ENCODE results near the gene TMC7. TPM values are rescaled to one million over a fixed set of nuclear protein-coding genes. Genes with fewer than 3 reads are reported as not detected.

The TMC7 gene
- total RNA-seq, 1 donor from 2014 or later, result 1.1 TPM

GRCh38 chr16:19011169-19011731, 27.5 kb downstream of the TMC7 start:
- intact Hi-C loops (cut with micrococcal nuclease), result no loop called here
- no peak for ATAC-seq
- DNase-seq, result no peak

- DNase-seq, result no peak
- no peak for ATAC-seq
- intact Hi-C loops (cut with micrococcal nuclease), result no loop called here
Measured at GRCh38 chr16:19014461-19014860, 30.7 kb downstream of the TMC7 start.

DNA sequence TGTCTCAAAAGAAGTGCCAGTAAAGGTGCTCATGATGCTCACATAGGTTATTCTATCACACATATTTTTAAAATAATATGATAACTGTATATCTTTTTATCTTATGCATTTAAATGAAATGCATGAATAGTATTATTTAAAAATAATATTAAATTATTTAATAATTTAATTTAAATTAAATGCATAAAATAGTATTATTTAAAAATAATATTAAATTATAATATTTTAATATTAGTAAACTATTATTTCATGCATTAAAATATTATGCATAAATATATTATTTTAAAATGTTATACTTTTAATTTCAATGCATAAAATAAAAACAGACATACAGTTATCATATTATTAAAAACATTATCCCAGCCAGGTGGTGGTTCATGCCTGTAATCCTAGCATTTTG, 33.4 kb downstream of the TMC7 start:
- intact Hi-C loops (cut with micrococcal nuclease), result no loop called here
- ATAC-seq (no peak), DNase-seq (no peak)

- ATAC-seq, result no peak
- intact Hi-C loops (cut with micrococcal nuclease), result no loop called here
- DNase-seq, result no peak
Measured at GRCh38 chr16:19020689-19021088, 37.0 kb downstream of the TMC7 start.

DNA sequence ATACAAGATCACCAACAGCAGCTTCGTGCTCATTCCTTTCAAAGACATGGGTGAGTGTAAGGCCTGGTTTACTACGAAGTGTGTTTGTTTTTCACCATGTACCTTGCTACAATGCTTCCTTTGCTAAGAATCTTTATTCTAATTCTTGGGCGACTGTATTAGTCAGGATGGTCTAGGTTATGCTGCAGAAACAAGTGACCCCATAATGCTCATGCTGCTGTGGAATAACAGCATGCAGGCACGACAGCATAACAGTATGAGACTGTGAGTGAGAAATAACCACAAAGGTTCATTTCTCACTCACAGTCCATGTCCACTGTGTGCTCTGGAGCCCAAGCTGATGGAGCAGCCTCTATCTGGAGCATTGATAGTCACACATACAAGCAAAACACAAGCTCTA, 38.0 kb downstream of the TMC7 start:
- no peak for DNase-seq
- intact Hi-C loops (cut with micrococcal nuclease), result no loop called here
- ATAC-seq, result no peak

DNA sequence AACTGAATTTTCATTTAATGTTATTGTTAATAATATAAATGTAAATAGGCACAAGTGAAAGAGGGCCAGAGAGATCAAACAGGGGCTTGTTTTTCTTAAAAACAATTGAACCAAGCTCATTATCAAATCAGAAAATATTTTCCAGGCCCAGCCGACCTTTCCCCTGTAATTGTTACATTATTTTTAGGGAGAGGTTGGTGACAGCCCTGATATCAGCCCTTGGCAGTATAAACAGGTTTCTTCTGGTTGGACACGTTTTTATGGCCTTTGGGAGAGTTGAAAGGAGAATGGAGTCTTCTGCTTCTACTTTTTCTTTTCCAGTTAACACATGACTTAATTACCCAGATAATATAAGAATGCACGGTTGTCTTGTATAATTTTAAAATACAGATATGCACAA, 43.7 kb downstream of the TMC7 start:
- no peak for DNase-seq
- peak; percentile 27 for ATAC-seq
- intact Hi-C loops (cut with micrococcal nuclease), result no loop called here

DNA sequence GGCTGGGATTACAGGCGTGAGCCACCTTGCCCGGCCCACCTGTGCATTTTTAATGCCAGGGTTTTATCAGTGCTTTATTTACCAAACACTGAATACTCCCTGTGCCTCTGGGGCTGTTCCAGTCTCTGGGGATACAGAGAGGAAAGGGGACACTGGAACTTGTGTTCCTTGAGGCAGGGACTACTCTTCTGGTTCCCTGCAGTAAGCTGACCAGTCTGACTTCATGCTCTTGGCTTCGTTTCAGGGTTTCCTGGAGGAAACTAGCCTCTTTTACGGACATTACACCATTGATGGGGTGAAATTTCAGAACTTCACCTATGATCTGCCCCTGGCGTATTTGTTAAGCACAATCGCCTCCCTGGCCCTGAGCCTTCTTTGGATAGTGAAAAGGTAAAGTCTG, 46.2 kb downstream of the TMC7 start:
- peak; percentile 60 for ATAC-seq
- intact Hi-C loops (cut with micrococcal nuclease), result no loop called here
- no peak for DNase-seq

DNA sequence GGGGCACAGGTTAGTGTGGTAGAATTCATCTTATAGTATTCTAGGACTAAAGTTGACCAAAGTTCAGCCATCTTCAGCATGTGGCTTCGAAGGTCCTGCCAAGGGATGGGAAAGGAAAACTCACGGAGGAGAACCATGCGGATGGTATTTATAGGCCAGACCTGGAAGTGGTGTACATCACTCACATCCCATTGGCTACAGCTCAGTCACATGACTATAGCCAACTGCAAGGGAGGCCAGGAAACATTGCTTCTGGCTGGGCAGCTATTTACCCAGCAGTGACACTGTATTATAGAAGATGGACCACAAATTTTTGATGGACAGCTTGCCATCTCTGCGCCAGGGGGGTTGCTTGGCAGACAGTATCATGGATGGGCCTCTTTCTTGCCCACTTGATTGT, 48.0 kb downstream of the TMC7 start:
- intact Hi-C loops (cut with micrococcal nuclease), result no loop called here

DNA sequence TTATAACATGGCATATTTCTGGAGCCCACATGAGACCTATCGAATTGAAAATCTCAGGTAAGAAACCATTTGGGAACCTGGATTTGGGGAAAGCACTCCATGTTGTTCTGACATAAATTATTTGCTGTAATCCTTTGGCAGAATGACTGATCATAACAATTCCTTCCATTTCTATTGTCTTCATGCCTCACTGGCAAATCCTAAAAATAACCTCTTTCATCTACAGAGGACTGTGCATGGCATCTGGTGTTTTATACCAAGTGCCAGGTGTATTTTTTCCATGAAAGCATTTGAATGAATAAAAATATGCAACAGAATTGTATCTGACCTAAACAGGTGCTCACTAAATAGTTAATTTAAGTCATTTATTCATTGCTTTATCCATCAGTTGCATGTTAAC, 50.0 kb downstream of the TMC7 start:
- DNase-seq, result no peak
- no peak for ATAC-seq
- intact Hi-C loops (cut with micrococcal nuclease), result no loop called here

More for the DNA sequence above, 48.0 kb downstream of the TMC7 start:
- no peak for DNase-seq
- ATAC-seq, result no peak

- no peak for ATAC-seq
- DNase-seq, result no peak
- intact Hi-C loops (cut with micrococcal nuclease), result no loop called here
Measured at GRCh38 chr16:19040400-19040799, 56.7 kb downstream of the TMC7 start.

DNA sequence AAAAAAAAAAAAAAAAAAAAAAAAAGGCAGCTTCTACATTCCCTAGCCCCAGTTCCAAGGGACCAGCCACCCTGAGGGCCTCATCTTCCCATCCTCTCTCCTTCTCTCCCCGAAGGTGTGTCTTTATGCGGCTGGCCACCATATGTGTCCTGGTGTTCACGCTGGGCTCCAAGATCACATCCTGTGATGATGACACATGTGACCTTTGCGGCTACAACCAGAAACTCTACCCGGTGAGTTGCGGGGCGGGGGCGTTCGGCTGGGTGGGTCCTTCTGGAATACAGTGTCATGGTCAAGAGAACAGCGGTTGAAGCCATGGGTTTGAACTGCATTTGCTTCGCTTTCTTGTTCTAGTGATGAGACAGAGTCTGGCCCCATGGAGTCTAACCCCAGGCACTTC, 61.0 kb downstream of the TMC7 start:
- no peak for DNase-seq
- ATAC-seq, result no peak
- intact Hi-C loops (cut with micrococcal nuclease), result no loop called here

DNA sequence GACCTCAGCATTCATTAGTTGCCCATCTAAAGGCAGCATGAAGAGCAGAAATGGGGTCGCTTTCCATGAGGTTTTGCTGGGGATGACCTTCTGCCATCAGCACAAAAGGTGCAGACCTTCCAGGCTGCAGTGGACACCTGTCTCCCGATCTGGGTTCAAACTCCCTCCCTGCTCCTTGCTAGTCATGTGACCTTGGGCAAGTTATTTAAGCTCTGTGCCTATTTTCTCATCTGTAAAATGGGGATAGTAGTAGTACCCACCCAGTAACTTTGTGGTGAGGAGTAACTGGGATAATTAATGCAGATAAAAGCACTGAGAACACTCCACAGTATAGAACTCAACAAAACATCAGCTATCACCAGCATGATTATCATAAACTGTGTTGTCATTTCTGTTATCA, 62.3 kb downstream of the TMC7 start:
- DNase-seq (no peak), ATAC-seq (no peak)
- intact Hi-C loops (cut with micrococcal nuclease), result no loop called here

- intact Hi-C loops (cut with micrococcal nuclease), result no loop called here
- DNase-seq (no peak), ATAC-seq (no peak)
Measured at GRCh38 chr16:19062706-19063105, 79.0 kb downstream of the TMC7 start.

GRCh38 chr16:19066988-19067348, 83.2 kb downstream of the TMC7 start:
- DNase-seq (no peak), ATAC-seq (no peak)
- intact Hi-C loops (cut with micrococcal nuclease), result no loop called here

- DNase-seq (peak; percentile 99), ATAC-seq (peak; percentile 99)
- intact Hi-C loops (cut with micrococcal nuclease), result no loop called here
Measured at GRCh38 chr16:19067349-19068236, 83.9 kb downstream of the TMC7 start, which contains the start of gene COQ7. Gene COQ7 (plus strand): TSS chr16:19067614. CDS start chr16:19067665, 51 bp downstream.

DNA sequence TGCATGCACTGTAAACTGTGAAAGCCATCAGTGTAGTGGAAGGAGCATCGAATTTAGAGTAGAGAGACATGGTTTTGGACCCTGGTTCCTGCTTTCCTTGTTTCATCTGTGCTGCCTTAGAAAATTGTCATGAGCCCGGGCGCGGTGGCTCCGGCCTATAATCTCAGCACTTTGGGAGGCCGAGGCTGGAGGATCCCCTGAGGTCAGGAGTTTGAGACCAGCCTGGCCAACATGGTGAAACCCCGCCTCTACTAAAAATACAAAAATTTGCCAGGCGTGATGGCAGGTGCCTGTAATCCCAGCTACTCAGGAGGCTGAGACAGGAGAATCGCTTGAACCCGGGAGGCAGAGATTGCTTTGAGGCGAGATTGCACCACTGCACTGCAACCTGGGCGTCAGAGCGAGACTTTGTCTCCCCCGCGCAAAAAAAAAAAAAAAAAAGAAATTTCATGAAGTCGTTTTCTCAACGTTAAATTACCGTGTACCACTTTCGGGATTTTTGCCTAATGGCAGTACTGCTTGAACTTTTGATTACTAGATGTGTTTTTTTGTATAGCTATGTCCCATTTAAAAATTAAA, 84.6 kb downstream of the TMC7 start:
- ATAC-seq (no peak), DNase-seq (no peak)
- intact Hi-C loops (cut with micrococcal nuclease), result no loop called here

DNA sequence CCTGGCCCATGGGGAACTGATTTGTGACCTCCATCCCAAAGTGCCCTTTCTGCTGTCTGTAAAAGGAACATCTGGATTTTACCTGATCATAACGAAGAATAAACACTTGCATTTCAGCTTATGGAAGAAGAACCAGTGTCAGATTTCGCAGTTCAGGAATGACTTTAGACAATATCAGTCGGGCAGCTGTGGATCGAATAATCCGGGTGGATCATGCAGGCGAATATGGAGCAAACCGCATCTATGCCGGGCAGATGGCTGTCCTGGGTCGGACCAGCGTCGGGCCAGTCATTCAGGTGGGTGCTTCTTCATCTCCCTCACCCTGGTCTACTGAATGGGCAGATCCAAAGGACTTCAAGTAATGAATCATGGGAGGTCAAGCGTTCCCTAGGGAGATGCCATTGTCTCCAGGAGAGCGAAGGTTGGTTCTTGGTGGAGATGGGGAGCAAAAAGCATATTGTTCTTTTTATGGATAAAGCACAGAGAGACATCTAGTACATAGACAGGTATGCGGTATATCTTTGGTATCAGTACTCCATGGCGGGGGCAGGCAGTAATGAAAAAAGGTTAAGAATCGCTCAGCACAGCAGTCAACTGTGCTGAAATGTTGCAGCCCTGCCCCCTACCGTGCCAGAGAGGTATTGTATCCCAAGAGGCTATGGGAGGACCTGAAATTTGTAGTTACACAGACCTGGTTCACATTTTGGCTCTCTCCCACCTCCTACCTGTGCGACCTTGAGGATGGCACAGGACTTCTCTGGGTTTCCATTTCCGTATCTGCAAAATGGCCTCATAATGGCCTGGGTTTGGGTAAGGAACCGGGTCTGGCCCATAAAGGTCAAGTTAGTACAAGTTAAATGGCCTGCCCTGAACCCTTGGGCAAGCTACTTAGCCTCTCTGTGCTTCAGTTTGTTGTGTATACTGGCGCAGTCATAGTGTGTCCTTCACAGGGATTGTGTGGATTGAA, 88.4 kb downstream of the TMC7 start:
- intact Hi-C loops (cut with micrococcal nuclease), result loop anchor here (10.0 kb wide), 1 partner anchor 287 kb away; no protein-coding TSS in a partner anchor
- DNase-seq (peak; percentile 44), ATAC-seq (no peak)

GRCh38 chr16:19073344-19073743, 89.6 kb downstream of the TMC7 start:
- intact Hi-C loops (cut with micrococcal nuclease), result loop anchor here (10.0 kb wide), 1 partner anchor 289 kb away; no protein-coding TSS in a partner anchor
- ATAC-seq (no peak), DNase-seq (no peak)

DNA sequence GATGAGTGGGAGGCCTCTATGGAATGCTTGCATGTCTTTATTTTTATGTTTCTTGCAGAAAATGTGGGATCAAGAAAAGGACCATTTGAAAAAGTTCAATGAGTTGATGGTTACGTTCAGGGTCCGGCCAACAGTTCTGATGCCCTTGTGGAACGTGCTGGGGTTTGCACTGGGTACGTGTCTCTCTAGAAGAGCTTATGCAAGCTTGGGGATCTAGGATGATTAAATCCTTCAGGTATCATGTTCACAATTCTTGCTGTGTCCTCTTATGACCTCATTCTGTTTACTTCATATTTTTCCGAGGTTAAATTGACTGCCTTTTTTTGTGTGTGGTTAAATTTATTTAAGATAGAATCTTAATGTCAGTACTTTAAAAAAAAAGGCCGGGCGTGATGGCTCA, 90.1 kb downstream of the TMC7 start:
- ATAC-seq, result no peak
- no peak for DNase-seq
- intact Hi-C loops (cut with micrococcal nuclease), result loop anchor here (10.0 kb wide), 1 partner anchor 289 kb away; no protein-coding TSS in a partner anchor
